Measurements from ENCODE around the gene PIK3R5. TPM values are rescaled to one million over a fixed set of nuclear protein-coding genes. Genes with fewer than 3 reads are reported as not detected.

PIK3R5 gene
- total and polyA plus RNA-seq, 3 donors from 2014 or later, result 6.1 to 14.0 (median 7.4) TPM

- DNase-seq, result no peak
- no peaks in the 10 kb centered on the region for H3K4me1 ChIP-seq
- no peak overlapping the region for H3K4me3 ChIP-seq
- WGBS, 2 donors, result 66 to 72% methylated on average over 2 of the region's 2 CpGs
- intact Hi-C loops (cut with DNase I; ENCODE audit: low total_unique reads), result no loop called here
- no peaks in the 10 kb centered on the region for H3K36me3 ChIP-seq (ENCODE audit: low read depth, missing control alignments)
- TF ChIP-seq POLR2A (IDR thresholded peaks at IDR 0.05) (no peak), CTCF (IDR thresholded peaks at IDR 0.05) (no peak)
- no peak overlapping the region for H3K27ac ChIP-seq
- no peaks in the 10 kb centered on the region for H3K9me3 ChIP-seq
- H3K27me3 ChIP-seq, result no peaks in the 10 kb centered on the region
These were observed 44.4 kb downstream of the PIK3R5 start for GRCh38 chr17:8921147-8921546.

DNA sequence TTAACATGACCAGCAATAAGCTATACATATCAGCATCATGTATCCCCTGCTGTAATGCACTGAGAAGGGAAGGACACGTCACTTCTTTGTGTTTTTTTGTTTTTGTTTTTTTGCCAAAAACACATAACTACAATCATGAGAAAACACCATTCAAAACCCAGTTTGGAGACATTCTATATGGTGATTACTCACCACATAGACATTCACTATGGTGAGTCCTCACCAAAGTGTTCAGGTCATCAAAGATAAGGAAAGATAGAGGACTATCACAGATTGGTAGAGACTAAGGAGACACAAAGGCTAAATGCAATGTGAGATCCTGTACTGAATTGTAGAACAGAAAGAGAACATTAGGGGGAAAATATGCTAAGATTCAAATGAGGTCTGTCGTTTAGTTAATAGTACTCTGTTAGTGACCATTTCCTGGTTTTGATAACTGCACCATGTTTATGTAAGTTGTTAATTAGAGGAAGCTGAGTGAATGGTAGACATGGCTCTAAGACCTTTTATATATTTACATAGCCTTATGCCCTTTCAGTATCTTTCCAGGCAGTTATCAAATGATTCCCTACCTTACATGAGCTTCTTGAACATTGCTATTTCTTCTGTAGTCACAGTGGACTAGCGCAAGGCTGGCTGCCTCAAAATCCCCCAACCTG, 46.6 kb downstream of the PIK3R5 start:
- Histone ChIP-seq H3K36me3 (ENCODE audit: low read depth, missing control alignments) (no peaks in the 10 kb centered on the region), H3K4me1 (no peaks in the 10 kb centered on the region), H3K9me3 (no peaks in the 10 kb centered on the region), H3K27me3 (no peaks in the 10 kb centered on the region), H3K27ac (no peak overlapping the region), H3K4me3 (no peak overlapping the region)
- no peak for TF ChIP-seq CTCF (IDR thresholded peaks at IDR 0.05)
- no peak for TF ChIP-seq POLR2A (IDR thresholded peaks at IDR 0.05)
- intact Hi-C loops (cut with DNase I; ENCODE audit: low total_unique reads), result no loop called here
- 70 to 85% methylated on average over 3 of the region's 3 CpGs for WGBS, 2 donors
- no peak for DNase-seq

- no peaks in the 10 kb centered on the region for H3K27me3 ChIP-seq
- H3K4me3 ChIP-seq, result no peak overlapping the region
- WGBS, 2 donors, result 77 to 100% methylated on average over 1 to 7 of the region's 7 CpGs
- no peaks in the 10 kb centered on the region for H3K9me3 ChIP-seq
- no peaks in the 10 kb centered on the region for H3K4me1 ChIP-seq
- no peak for DNase-seq
- no peak for TF ChIP-seq POLR2A (IDR thresholded peaks at IDR 0.05)
- TF ChIP-seq CTCF (IDR thresholded peaks at IDR 0.05), result no peak
- no peak overlapping the region for H3K27ac ChIP-seq
- H3K36me3 ChIP-seq (ENCODE audit: low read depth, missing control alignments), result no peaks in the 10 kb centered on the region
- intact Hi-C loops (cut with DNase I; ENCODE audit: low total_unique reads), result no loop called here
These were observed 49.0 kb downstream of the PIK3R5 start for GRCh38 chr17:8916466-8916865.

DNA sequence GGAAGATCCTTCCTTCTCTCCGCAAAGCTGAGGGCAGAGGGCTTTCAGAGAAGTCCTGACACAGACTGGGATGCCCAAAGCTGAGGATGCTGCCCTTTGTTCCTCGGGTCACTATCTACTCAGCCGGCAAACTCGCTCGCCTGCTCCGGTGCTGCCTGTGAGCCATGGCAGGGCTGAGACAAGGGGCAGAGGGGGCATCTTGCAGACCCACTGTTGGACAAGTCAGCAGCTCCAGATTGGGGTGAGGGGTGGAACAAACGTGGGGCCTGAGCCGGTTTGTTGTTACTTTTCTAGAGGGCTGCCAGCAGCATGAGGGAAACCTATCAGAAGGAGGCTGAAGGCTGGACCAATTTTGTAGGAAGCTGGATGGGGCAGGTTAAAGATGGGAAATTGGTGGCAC, 51.0 kb downstream of the PIK3R5 start:
- intact Hi-C loops (cut with DNase I; ENCODE audit: low total_unique reads), result no loop called here
- Histone ChIP-seq H3K4me3 (no peak overlapping the region), H3K9me3 (no peaks in the 10 kb centered on the region), H3K27ac (no peak overlapping the region), H3K27me3 (no peaks in the 10 kb centered on the region), H3K4me1 (no peaks in the 10 kb centered on the region), H3K36me3 (ENCODE audit: low read depth, missing control alignments) (no peaks in the 10 kb centered on the region)
- WGBS, 2 donors, result 81 to 89% methylated on average over 8 of the region's 8 CpGs
- TF ChIP-seq POLR2A (IDR thresholded peaks at IDR 0.05) (no peak), CTCF (IDR thresholded peaks at IDR 0.05) (no peak)
- no peak for DNase-seq

DNA sequence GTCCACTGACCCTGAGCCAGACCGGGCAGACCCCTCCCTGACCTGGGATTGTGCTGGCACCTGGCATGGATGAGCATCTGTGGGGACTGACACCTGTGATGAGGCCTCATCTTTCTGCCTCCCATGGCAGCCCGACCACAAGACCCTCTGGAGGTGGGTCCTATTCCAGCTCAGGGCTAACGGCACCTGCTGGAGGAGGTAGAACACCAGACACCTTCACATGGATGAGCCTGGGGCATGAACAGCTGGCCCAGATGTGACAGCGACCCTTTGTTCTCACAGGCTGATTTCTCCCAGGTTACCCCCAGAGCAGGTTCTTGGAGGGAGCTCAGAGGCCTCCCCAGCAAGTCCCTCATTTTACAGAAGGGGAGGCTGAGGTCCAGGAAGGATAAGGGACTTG, 51.6 kb downstream of the PIK3R5 start:
- H3K9me3 ChIP-seq, result no peaks in the 10 kb centered on the region
- intact Hi-C loops (cut with DNase I; ENCODE audit: low total_unique reads), result no loop called here
- no peak for DNase-seq
- H3K4me3 ChIP-seq, result no peak overlapping the region
- no peak overlapping the region for H3K27ac ChIP-seq
- TF ChIP-seq CTCF (IDR thresholded peaks at IDR 0.05) (no peak), POLR2A (IDR thresholded peaks at IDR 0.05) (no peak)
- no peaks in the 10 kb centered on the region for H3K27me3 ChIP-seq
- H3K36me3 ChIP-seq (ENCODE audit: low read depth, missing control alignments), result no peaks in the 10 kb centered on the region
- WGBS, 2 donors, result 83 to 85% methylated on average over 2 to 4 of the region's 4 CpGs
- no peaks in the 10 kb centered on the region for H3K4me1 ChIP-seq
